CD4-positive, alpha-beta T cell (primary cell): ENCODE data around the gene USP16. TPM values are rescaled to one million over a fixed set of nuclear protein-coding genes. Genes with fewer than 3 reads are reported as not detected.
A peak's percentile ranks its signal among the peaks of the same experiment; 100 is the strongest.

Experiments used
- ATAC-seq: fragments of 200-7000 bp; cut with Tn5 transposase; one replicate; pipeline ENCODE4 v1.10.0; 2022; ENCODE audit warnings: mild to moderate bottlenecking; ENCODE audit not compliant: poor library complexity
- CTCF ChIA-PET: fragments of 350-600 bp; sonication (Branson Sonifier 250); formaldehyde crosslinking; loops from one replicate; lab custom pipeline; 2021; ENCODE audit warnings: antibody characterized with exemption, inconsistent platforms; lab: Charles Lee
- POLR2A ChIA-PET: fragments of 350-600 bp; sonication (Branson Sonifier 250); formaldehyde crosslinking; loops from one replicate; lab custom pipeline; 2021; ENCODE audit warnings: antibody characterized with exemption, inconsistent platforms; lab: Charles Lee
- DNase-seq, 14 experiments: peaks; one replicate each; pipeline ENCODE4 v3.0.0-alpha.2; 2013 to 2020; ENCODE audit warnings: mixed read lengths in 2 of 14
- H3K27ac ChIP-seq, 2 donors: one replicate each; pipeline versions ENCODE4 v1.5.1 to v1.7.0; 2013; ENCODE audit warnings: low read length in 2 of 2, low read depth in 1 of 2, mild to moderate bottlenecking in 1 of 2
- H3K27me3 ChIP-seq, 2 experiments: 1 replicate in 1 of 2; 2 replicates in 1 of 2; pipeline versions ENCODE4 v1.6.1 to v1.7.0; 2013; ENCODE audit warnings: low read length in 2 of 2, control low read depth in 1 of 2, mild to moderate bottlenecking in 1 of 2, moderate library complexity in 1 of 2; ENCODE audit not compliant: insufficient read depth in 2 of 2, control insufficient read depth in 1 of 2
- H3K36me3 ChIP-seq: one replicate; pipeline ENCODE4 v1.6.1; 2013; ENCODE audit warnings: low read length, control low read depth; ENCODE audit not compliant: insufficient read depth
- H3K4me1 ChIP-seq: one replicate; pipeline ENCODE4 v1.6.1; 2013; ENCODE audit warnings: low read length, control low read depth; ENCODE audit not compliant: insufficient read depth
- H3K4me3 ChIP-seq: one replicate; pipeline ENCODE4 v1.5.1; 2013; ENCODE audit warnings: mild to moderate bottlenecking, low read length, moderate library complexity
- H3K9me3 ChIP-seq, 2 experiments: 1 replicate in 1 of 2; 2 replicates in 1 of 2; pipeline versions ENCODE4 v1.6.1 to v1.7.0; 2013; ENCODE audit warnings: low read length in 2 of 2, mild to moderate bottlenecking in 2 of 2, control low read depth in 1 of 2, moderate library complexity in 1 of 2; ENCODE audit not compliant: control insufficient read depth in 1 of 2, insufficient read depth in 1 of 2
- H3K27ac Mint-ChIP-seq: one replicate; pipeline ENCODE4 v1.8.0; 2020; ENCODE audit warnings: mixed read lengths
- H3K27me3 Mint-ChIP-seq: one replicate; pipeline ENCODE4 v1.8.0; 2021; ENCODE audit warnings: mixed read lengths
- H3K36me3 Mint-ChIP-seq: one replicate; pipeline ENCODE4 v1.8.0; 2021; ENCODE audit warnings: low read depth, mixed read lengths
- H3K4me1 Mint-ChIP-seq: one replicate; pipeline ENCODE4 v1.8.0; 2021; ENCODE audit warnings: low read depth, mixed read lengths
- H3K4me3 Mint-ChIP-seq: one replicate; pipeline ENCODE4 v1.8.0; 2020; ENCODE audit warnings: mild to moderate bottlenecking, mixed read lengths
- H3K9me3 Mint-ChIP-seq: one replicate; pipeline ENCODE4 v1.8.0; 2020; ENCODE audit warnings: mixed read lengths
- intact Hi-C, 2 experiments: fragments of 100-400 bp; cut with DNase I in 1 of 2; cut with micrococcal nuclease in 1 of 2; formaldehyde crosslinking; loops; one replicate each; pipeline versions ENCODE4 v1.15.1 to v1.9.0; 2023 to 2025; cut with DNase I, micrococcal nuclease
- total RNA-seq, 174 experiments: library from RNA in 2 of 174; stranded (reverse) in 2 of 174; gene quantifications; one replicate each; pipeline ENCODE4 v1.2.3 and lab custom pipeline; 2021 to 2026
- TF ChIP-seq, protein P1 (sequence below): fragments of 200-600 bp; IDR thresholded peaks from one replicate; pipeline ENCODE4 v1.8.0; 2022; ENCODE audit warnings: antibody characterized with exemption, mild to moderate bottlenecking

The USP16 gene
- total RNA-seq, 2 experiments from 2014 or later = 79.7 to 81.7 TPM

DNA sequence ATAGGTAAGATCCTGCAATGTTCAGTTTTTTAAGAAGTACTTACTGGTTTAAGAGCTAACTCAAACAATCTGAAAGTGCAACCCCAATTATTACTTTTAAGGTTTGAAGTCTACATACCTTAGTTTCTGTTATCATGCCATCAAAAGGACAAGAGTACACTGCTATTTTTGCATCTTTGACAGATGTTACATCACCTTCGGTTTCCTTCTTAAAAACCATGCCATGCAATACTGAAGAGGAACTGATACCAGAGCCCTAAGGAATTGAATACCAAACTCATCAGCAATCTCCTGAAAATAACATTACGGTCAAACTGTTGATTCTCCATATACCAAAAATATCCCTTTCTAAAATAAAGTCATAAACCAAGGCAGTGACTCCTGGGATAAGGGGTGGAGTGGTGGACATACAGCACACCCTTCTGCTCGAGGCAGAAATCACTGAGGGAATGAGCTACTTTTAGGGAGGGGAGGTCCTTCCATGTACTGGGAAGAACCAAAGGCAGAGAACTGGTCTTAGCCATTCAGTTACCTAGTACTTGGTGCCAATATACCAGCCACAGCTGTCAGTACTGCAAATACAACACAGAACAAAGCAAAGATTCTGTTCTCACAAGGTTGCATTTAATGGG lies 40.5 kb downstream of the USP16 start:
- Histone ChIP-seq H3K27me3 (no peaks in the 10 kb centered on the region), H3K27ac (no peak overlapping the region), H3K36me3 (peaks cover 99% of the 10 kb centered on the region), H3K4me3 (no peak overlapping the region), H3K4me1 (no peaks in the 10 kb centered on the region), H3K9me3 (no peaks in the 10 kb centered on the region)
- Mint-ChIP-seq H3K4me1 (peaks cover 9% of the 10 kb centered on the region), H3K27ac (peak overlapping the region; percentile 25), H3K4me3 (no peak overlapping the region), H3K9me3 (no peaks in the 10 kb centered on the region), H3K27me3 (no peaks in the 10 kb centered on the region), H3K36me3 (peaks cover 92% of the 10 kb centered on the region)
- CTCF ChIA-PET = no interaction called here
- intact Hi-C loops = no loop called here
- TF ChIP-seq, protein P1, sequence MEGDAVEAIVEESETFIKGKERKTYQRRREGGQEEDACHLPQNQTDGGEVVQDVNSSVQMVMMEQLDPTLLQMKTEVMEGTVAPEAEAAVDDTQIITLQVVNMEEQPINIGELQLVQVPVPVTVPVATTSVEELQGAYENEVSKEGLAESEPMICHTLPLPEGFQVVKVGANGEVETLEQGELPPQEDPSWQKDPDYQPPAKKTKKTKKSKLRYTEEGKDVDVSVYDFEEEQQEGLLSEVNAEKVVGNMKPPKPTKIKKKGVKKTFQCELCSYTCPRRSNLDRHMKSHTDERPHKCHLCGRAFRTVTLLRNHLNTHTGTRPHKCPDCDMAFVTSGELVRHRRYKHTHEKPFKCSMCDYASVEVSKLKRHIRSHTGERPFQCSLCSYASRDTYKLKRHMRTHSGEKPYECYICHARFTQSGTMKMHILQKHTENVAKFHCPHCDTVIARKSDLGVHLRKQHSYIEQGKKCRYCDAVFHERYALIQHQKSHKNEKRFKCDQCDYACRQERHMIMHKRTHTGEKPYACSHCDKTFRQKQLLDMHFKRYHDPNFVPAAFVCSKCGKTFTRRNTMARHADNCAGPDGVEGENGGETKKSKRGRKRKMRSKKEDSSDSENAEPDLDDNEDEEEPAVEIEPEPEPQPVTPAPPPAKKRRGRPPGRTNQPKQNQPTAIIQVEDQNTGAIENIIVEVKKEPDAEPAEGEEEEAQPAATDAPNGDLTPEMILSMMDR = no peak
- POLR2A ChIA-PET = interaction anchor here (1.1 kb wide), 1 partner anchor 40 kb away, joined by 3 read pairs; the partner anchor contains the start of gene USP16
- no peak for DNase-seq
- ATAC-seq = no peak

DNA sequence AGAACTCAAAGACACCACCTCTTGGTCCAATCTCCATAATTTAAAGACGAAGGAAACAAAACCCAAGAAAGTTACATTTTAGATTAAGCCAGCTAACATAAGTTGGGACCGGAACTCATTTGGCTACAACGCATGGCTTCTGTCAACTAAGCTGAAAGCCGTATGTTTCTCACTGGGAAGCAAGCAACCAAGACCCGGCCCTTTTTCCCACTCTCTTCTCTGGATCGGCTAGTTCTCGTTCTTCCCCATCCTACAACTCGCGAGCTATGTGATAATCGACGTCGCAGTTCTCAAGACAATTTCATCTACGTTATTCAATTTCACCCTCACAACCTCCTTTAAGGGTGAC lies 48.4 kb downstream of the USP16 start:
- ATAC-seq (peak; percentile 0), DNase-seq (no peak)
- CTCF ChIA-PET = interaction anchor here (1.1 to 1.3 kb wide), 3 partner anchors 90 to 299 kb away, joined by 3 read pairs; partner anchors contain the start of gene BACH1
- no peaks in the 10 kb centered on the region for H3K9me3 Mint-ChIP-seq
- Histone ChIP-seq H3K4me3 (peak overlapping the region; percentile 87), H3K4me1 (peaks cover 23% of the 10 kb centered on the region), H3K9me3 (no peaks in the 10 kb centered on the region), H3K27me3 (no peaks in the 10 kb centered on the region), H3K36me3 (peaks cover 30% of the 10 kb centered on the region), H3K27ac (peak overlapping the region; percentile 88 to 89)
- intact Hi-C loops = loop anchor here (1.0 to 2.0 kb wide), 7 partner anchors 46 to 226 kb away; partner anchors contain the start of genes LTN1 (in 2 of the 2), BACH1 (in 1 of the 2) and USP16 (in 1 of the 2)
- POLR2A ChIA-PET = interaction anchor here (0.8 to 6.4 kb wide), 9 partner anchors 10 to 377 kb away, joined by 3 to 71 read pairs (median 14); partner anchors contain the start of genes LTN1, RWDD2B and USP16
- H3K27me3 Mint-ChIP-seq = no peaks in the 10 kb centered on the region
- H3K4me3 Mint-ChIP-seq = peak overlapping the region; percentile 97
- TF ChIP-seq, protein P1 = no peak
- H3K36me3 Mint-ChIP-seq = peaks cover 57% of the 10 kb centered on the region
- H3K27ac Mint-ChIP-seq = peak overlapping the region; percentile 95
- H3K4me1 Mint-ChIP-seq = peaks cover 64% of the 10 kb centered on the region

DNA sequence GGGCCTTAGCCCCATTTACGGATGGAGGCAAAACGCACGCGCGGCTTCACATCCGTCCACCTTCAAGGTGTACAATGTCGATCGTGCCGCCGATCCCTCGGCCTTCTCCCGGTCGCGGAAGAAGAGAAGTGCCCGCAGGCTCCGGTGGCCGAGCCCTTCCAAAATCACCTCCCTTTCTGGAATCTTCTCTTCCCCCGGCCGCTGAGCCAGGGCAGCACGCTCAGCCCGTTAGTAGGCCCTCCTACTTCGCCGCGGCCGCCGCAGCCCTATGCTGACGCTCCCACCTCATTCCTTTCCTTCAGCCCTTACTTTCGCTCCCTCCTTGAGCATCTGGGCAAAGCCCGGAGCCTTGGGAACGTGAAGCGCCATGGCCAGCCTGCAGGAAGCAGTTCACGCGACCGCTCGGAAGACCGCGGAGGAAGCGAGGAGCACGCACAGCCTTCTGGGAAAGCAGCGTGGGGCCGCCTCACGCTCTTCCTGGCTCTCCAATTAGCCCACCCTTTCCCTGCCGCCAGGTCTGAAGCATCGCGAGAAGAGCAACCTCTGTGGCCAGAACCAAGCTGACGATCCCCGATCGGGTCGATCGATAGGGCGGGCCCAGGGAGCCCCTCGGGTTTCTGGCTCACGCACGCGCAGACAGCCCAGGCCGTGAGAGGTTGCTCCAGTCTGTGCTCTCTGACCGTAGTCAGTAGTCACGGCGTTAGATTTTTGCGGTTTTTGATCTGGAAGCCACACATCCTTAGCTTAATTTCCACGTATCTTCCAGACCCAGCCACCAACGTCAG lies 48.9 kb downstream of the USP16 start, which contains the start of gene CCT8:
CCT8 (minus strand) TSS at position 427 of the 785 bp plus-strand sequence; CDS start at position 369, 58 bp downstream.
- DNase-seq (peak; percentile 96 to 100 (median 98)), ATAC-seq (peak; percentile 88)
- no peaks in the 10 kb centered on the region for H3K27me3 ChIP-seq
- peaks cover 25% of the 10 kb centered on the region for H3K4me1 ChIP-seq
- ChIA-PET CTCF (interaction anchor here (1.0 to 1.3 kb wide), 4 partner anchors 43 to 299 kb away, joined by 3 read pairs; partner anchors contain the start of gene BACH1), POLR2A (interaction anchor here (0.6 to 6.4 kb wide), 14 partner anchors 11 to 376 kb away, joined by 3 to 71 read pairs (median 8); partner anchors contain the start of genes LTN1, RWDD2B and USP16)
- Mint-ChIP-seq H3K4me1 (peaks cover 68% of the 10 kb centered on the region), H3K4me3 (peak within 1 kb of the TSS; percentile 97), H3K27ac (peak within 1 kb of the TSS; percentile 95), H3K27me3 (no peaks in the 10 kb centered on the region), H3K9me3 (no peaks in the 10 kb centered on the region), H3K36me3 (peaks cover 53% of the 10 kb centered on the region)
- TF ChIP-seq, protein P1 = no peak
- peak within 1 kb of the TSS; percentile 87 for H3K4me3 ChIP-seq
- H3K36me3 ChIP-seq = peaks cover 25% of the 10 kb centered on the region
- intact Hi-C loops = loop anchor here (1.0 to 2.0 kb wide), 7 partner anchors 47 to 225 kb away; partner anchors contain the start of genes LTN1 (in 2 of the 2), BACH1 (in 1 of the 2) and USP16 (in 1 of the 2)
- H3K27ac ChIP-seq = peak within 1 kb of the TSS; percentile 88 to 89
- H3K9me3 ChIP-seq = no peaks in the 10 kb centered on the region
